Aorta (tissue), 5 donors: ENCODE data around the gene MYO9A. TPM values are rescaled to one million over a fixed set of nuclear protein-coding genes. Genes with fewer than 3 reads are reported as not detected.

Experiments
- ATAC-seq: fragments of 200-7000 bp; cut with Tn5 transposase; one replicate; pipeline ENCODE4 v1.9.1; 2022; ENCODE audit warnings: moderate library complexity; ENCODE audit not compliant: low FRiP score
- DNase-seq, 2 donors: peaks; one replicate each; pipeline ENCODE4 v3.0.0-alpha.2; 2020
- H3K27ac ChIP-seq, 2 donors: one replicate each; pipeline ENCODE4 v1.5.1; 2013; ENCODE audit warnings: low read length in 2 of 2, mild to moderate bottlenecking in 2 of 2, moderate library complexity in 2 of 2, control low read depth in 1 of 2, inconsistent platforms in 1 of 2, low read depth in 1 of 2
- H3K27me3 ChIP-seq, 2 donors: one replicate each; pipeline ENCODE4 v1.6.1; 2013; ENCODE audit warnings: control low read depth in 1 of 2, low read length in 1 of 2, mild to moderate bottlenecking in 1 of 2, moderate library complexity in 1 of 2; ENCODE audit not compliant: insufficient read depth in 2 of 2, control insufficient read depth in 1 of 2
- H3K36me3 ChIP-seq, 2 donors: one replicate each; pipeline ENCODE4 v1.6.1; 2013; ENCODE audit warnings: control low read depth in 1 of 2, low read length in 1 of 2, mild to moderate bottlenecking in 1 of 2; ENCODE audit not compliant: insufficient read depth in 2 of 2, control insufficient read depth in 1 of 2
- H3K4me1 ChIP-seq, 2 donors: one replicate each; pipeline ENCODE4 v1.6.1; 2013; ENCODE audit warnings: low read length in 2 of 2, control low read depth in 1 of 2, mild to moderate bottlenecking in 1 of 2, moderate library complexity in 1 of 2; ENCODE audit not compliant: insufficient read depth in 2 of 2, control insufficient read depth in 1 of 2
- H3K4me3 ChIP-seq, 2 donors: one replicate each; pipeline ENCODE4 v1.5.1; 2013; ENCODE audit warnings: low read length in 2 of 2, control low read depth in 1 of 2, mild to moderate bottlenecking in 1 of 2
- H3K9me3 ChIP-seq: one replicate; pipeline ENCODE4 v1.6.1; 2013; ENCODE audit warnings: mild to moderate bottlenecking, low read length; ENCODE audit not compliant: control insufficient read depth
- WGBS, 2 donors: extraction: QIAGEN DNeasy Blood & Tissue Kit; methylation state at CpG; one replicate each; pipeline ENCODE4 v1.1.7; 2013; 5-methylcytosine and 5-hydroxymethylcytosine counted together
- intact Hi-C, 2 donors: fragments of 100-400 bp; cut with DNase I; formaldehyde crosslinking; loops; one replicate each; pipeline versions ENCODE4 v1.14.2 to v1.15.0; 2022
- polyA plus RNA-seq, 2 donors: library from polyadenylated mRNA; stranded (reverse); fragments of 200-250 nt; gene quantifications; one replicate each; pipeline ENCODE4 v1.2.3, GENCODE V29; 2013
- total RNA-seq, 2 donors: library from RNA; stranded (reverse); fragmentation: NEBNext Ultra II Directional; extraction: Animal tissue kit (Norgen Biotek cat#: 25700); gene quantifications; one replicate each; pipeline ENCODE4 v1.2.1, GENCODE V29; 2021
- donor health status: healthy with polysubstance abuse.
- donor health status: Bipolar disorder and iron deficiency.
- donor health status: DM: no; HTN: no; CAD: no.
- donor health status: DM: no; HTN: no; CAD: no.
- donor health status: DM: yes; HTN: yes; CAD: no.

Gene MYO9A
- total and polyA plus RNA-seq, 4 donors, result 4.9 to 93.7 (median 44.1) TPM

GRCh38 chr15:71931261-71931660 lies 186.7 kb downstream of the MYO9A start:
- peaks cover 3 to 5% of the 10 kb centered on the region in 2 donors for H3K36me3 ChIP-seq
- no peak for ATAC-seq
- H3K9me3 ChIP-seq, result no peaks in the 10 kb centered on the region
- DNase-seq, result no peak
- H3K27me3 ChIP-seq, result no peaks in the 10 kb centered on the region
- no peak overlapping the region for H3K4me3 ChIP-seq
- no peaks in the 10 kb centered on the region for H3K4me1 ChIP-seq
- 99 to 100% methylated on average over 1 of the region's 1 CpG for WGBS, 2 donors
- H3K27ac ChIP-seq, result no peak overlapping the region
- intact Hi-C loops, result no loop called here

GRCh38 chr15:71925145-71925544 lies 192.8 kb downstream of the MYO9A start:
- DNase-seq, result no peak
- intact Hi-C loops, result no loop called here
- Histone ChIP-seq H3K27me3 (no peaks in the 10 kb centered on the region), H3K36me3 (no peaks in the 10 kb centered on the region), H3K9me3 (no peaks in the 10 kb centered on the region), H3K27ac (no peak overlapping the region), H3K4me1 (no peaks in the 10 kb centered on the region), H3K4me3 (no peak overlapping the region)
- WGBS, 2 donors, result 92 to 94% methylated on average over 10 of the region's 10 CpGs
- ATAC-seq, result no peak

- intact Hi-C loops, result no loop called here
- Histone ChIP-seq H3K4me3 (no peak overlapping the region), H3K27ac (no peak overlapping the region), H3K27me3 (no peaks in the 10 kb centered on the region), H3K36me3 (no peaks in the 10 kb centered on the region), H3K9me3 (no peaks in the 10 kb centered on the region), H3K4me1 (no peaks in the 10 kb centered on the region)
- DNase-seq (no peak), ATAC-seq (no peak)
- 85 to 86% methylated on average over 3 of the region's 3 CpGs for WGBS, 2 donors
Observed at GRCh38 chr15:71921191-71921590, 196.8 kb downstream of the MYO9A start.

- H3K9me3 ChIP-seq, result no peaks in the 10 kb centered on the region
- no peaks in the 10 kb centered on the region for H3K36me3 ChIP-seq
- no peaks in the 10 kb centered on the region for H3K27me3 ChIP-seq
- intact Hi-C loops, result no loop called here
- H3K27ac ChIP-seq, result no peak overlapping the region
- WGBS, 2 donors, result 97% methylated on average over 6 of the region's 6 CpGs
- no peaks in the 10 kb centered on the region for H3K4me1 ChIP-seq
- no peak overlapping the region for H3K4me3 ChIP-seq
- ATAC-seq (no peak), DNase-seq (no peak)
Observed at GRCh38 chr15:71920573-71920972, 197.4 kb downstream of the MYO9A start.

- intact Hi-C loops, result no loop called here
- Histone ChIP-seq H3K4me3 (no peak overlapping the region), H3K36me3 (no peaks in the 10 kb centered on the region), H3K27me3 (no peaks in the 10 kb centered on the region), H3K9me3 (no peaks in the 10 kb centered on the region), H3K4me1 (no peaks in the 10 kb centered on the region), H3K27ac (no peak overlapping the region)
- WGBS, 2 donors, result 78 to 85% methylated on average over 3 of the region's 3 CpGs
- ATAC-seq (no peak), DNase-seq (no peak)
Observed at GRCh38 chr15:71916834-71917233, 201.1 kb downstream of the MYO9A start.

- ATAC-seq, result no peak
- no peak overlapping the region for H3K27ac ChIP-seq
- no peaks in the 10 kb centered on the region for H3K27me3 ChIP-seq
- H3K36me3 ChIP-seq, result peaks cover 0 to 1% of the 10 kb centered on the region in 2 donors
- H3K9me3 ChIP-seq, result no peaks in the 10 kb centered on the region
- DNase-seq, result no peak
- 94 to 97% methylated on average over 3 of the region's 3 CpGs for WGBS, 2 donors
- H3K4me1 ChIP-seq, result no peaks in the 10 kb centered on the region
- intact Hi-C loops, result no loop called here
- H3K4me3 ChIP-seq, result no peak overlapping the region
Observed at GRCh38 chr15:71914092-71914491, 203.9 kb downstream of the MYO9A start.

GRCh38 chr15:71899674-71900073 lies 218.3 kb downstream of the MYO9A start:
- Histone ChIP-seq H3K27me3 (no peaks in the 10 kb centered on the region), H3K4me1 (no peaks in the 10 kb centered on the region), H3K36me3 (peaks cover 0 to 5% of the 10 kb centered on the region in 2 donors), H3K4me3 (no peak overlapping the region), H3K27ac (no peak overlapping the region), H3K9me3 (no peaks in the 10 kb centered on the region)
- intact Hi-C loops, result no loop called here
- ATAC-seq (no peak), DNase-seq (no peak)
- 94 to 95% methylated on average over 5 of the region's 5 CpGs for WGBS, 2 donors

- DNase-seq (no peak), ATAC-seq (no peak)
- intact Hi-C loops, result no loop called here
- peaks cover 0 to 2% of the 10 kb centered on the region in 2 donors for H3K4me1 ChIP-seq
- H3K27ac ChIP-seq, result no peak overlapping the region
- no peaks in the 10 kb centered on the region for H3K9me3 ChIP-seq
- peaks cover 0 to 5% of the 10 kb centered on the region in 2 donors for H3K36me3 ChIP-seq
- WGBS, 2 donors, result 30 to 34% methylated on average over 1 of the region's 1 CpG
- no peaks in the 10 kb centered on the region for H3K27me3 ChIP-seq
- no peak overlapping the region for H3K4me3 ChIP-seq
Observed at GRCh38 chr15:71893691-71894090, 224.3 kb downstream of the MYO9A start.

GRCh38 chr15:71892335-71892734 lies 225.6 kb downstream of the MYO9A start:
- H3K27ac ChIP-seq, result no peak overlapping the region
- no peaks in the 10 kb centered on the region for H3K9me3 ChIP-seq
- no peak for DNase-seq
- intact Hi-C loops, result no loop called here
- no peak overlapping the region for H3K4me3 ChIP-seq
- peaks cover 0 to 2% of the 10 kb centered on the region in 2 donors for H3K4me1 ChIP-seq
- no peaks in the 10 kb centered on the region for H3K27me3 ChIP-seq
- peaks cover 0 to 2% of the 10 kb centered on the region in 2 donors for H3K36me3 ChIP-seq
- no peak for ATAC-seq
- 82 to 87% methylated on average over 3 of the region's 3 CpGs for WGBS, 2 donors
